Measurements from ENCODE around the gene MTUS2.

MTUS2 gene

GRCh38 chr13:29254626-29255370 lies 434.7 kb downstream of the MTUS2 start:
- DNase-seq, result no peak

- no peak for DNase-seq
Measured at GRCh38 chr13:29255567-29255966, 435.4 kb downstream of the MTUS2 start.

GRCh38 chr13:29260684-29261083 lies 440.5 kb downstream of the MTUS2 start:
- DNase-seq, result no peak

GRCh38 chr13:29266261-29266660 lies 446.1 kb downstream of the MTUS2 start:
- no peak for DNase-seq

- no peak for DNase-seq
Measured at GRCh38 chr13:29266756-29267733, 446.9 kb downstream of the MTUS2 start.

- DNase-seq, result no peak
Measured at GRCh38 chr13:29270271-29270985, 450.3 kb downstream of the MTUS2 start.

GRCh38 chr13:29271606-29272005 lies 451.5 kb downstream of the MTUS2 start:
- DNase-seq, result no peak

GRCh38 chr13:29279356-29280254 lies 459.5 kb downstream of the MTUS2 start:
- DNase-seq, result no peak

GRCh38 chr13:29281932-29282495 lies 461.9 kb downstream of the MTUS2 start:
- DNase-seq, result no peak

- DNase-seq, result no peak
Measured at GRCh38 chr13:29284726-29285125, 464.6 kb downstream of the MTUS2 start.

GRCh38 chr13:29287237-29287636 lies 467.1 kb downstream of the MTUS2 start:
- DNase-seq, result no peak

- DNase-seq, result no peak
Measured at GRCh38 chr13:29292045-29292444, 471.9 kb downstream of the MTUS2 start.

- no peak for DNase-seq
Measured at GRCh38 chr13:29294821-29295220, 474.7 kb downstream of the MTUS2 start.

GRCh38 chr13:29301027-29301426 lies 480.9 kb downstream of the MTUS2 start:
- DNase-seq, result no peak

- no peak for DNase-seq
Measured at GRCh38 chr13:29304148-29304547, 484.0 kb downstream of the MTUS2 start.

GRCh38 chr13:29310806-29311205 lies 490.7 kb downstream of the MTUS2 start:
- no peak for DNase-seq

- no peak for DNase-seq
Measured at GRCh38 chr13:29315847-29316246, 495.7 kb downstream of the MTUS2 start.

GRCh38 chr13:29317828-29318227 lies 497.7 kb downstream of the MTUS2 start:
- no peak for DNase-seq

GRCh38 chr13:29318741-29319140 lies 498.6 kb downstream of the MTUS2 start:
- no peak for DNase-seq

GRCh38 chr13:29319451-29319850 lies 499.3 kb downstream of the MTUS2 start:
- no peak for DNase-seq

- DNase-seq, result no peak
Measured at GRCh38 chr13:29323954-29324353, 503.8 kb downstream of the MTUS2 start.

Data from right kidney (tissue), 1 donor.